Spleen (tissue), 11 donors: ENCODE results near the gene DCTN2. TPM values are rescaled to one million over a fixed set of nuclear protein-coding genes. Genes with fewer than 3 reads are reported as not detected.
"Not testable (repeated sequence)": the region's sequence is repeated elsewhere in the genome, so short reads cannot be mapped to it uniquely, and the experiment has no call there.

Source experiments
- DNase-seq: peaks from one replicate; pipeline ENCODE4 v3.0.0-alpha.2; 2020
- H3K27ac ChIP-seq, 8 donors: fragments of 200-600 bp; sonication (generic) in 7 of 8; 1 replicate in 4 of 8; 2 replicates in 4 of 8; pipeline versions ENCODE4 v1.5.0 to v1.8.0; 2016 to 2021; ENCODE audit warnings: inconsistent platforms in 4 of 8, mild to moderate bottlenecking in 4 of 8, moderate library complexity in 1 of 8
- H3K27me3 ChIP-seq, 7 donors: fragments of 200-600 bp; sonication (generic) in 6 of 7; replicated peaks in 1 of 7; 1 replicate in 4 of 7; 2 replicates in 3 of 7; pipeline versions ENCODE4 v1.5.0 to v1.8.0; 2016 to 2021; ENCODE audit warnings: inconsistent platforms in 3 of 7, mild to moderate bottlenecking in 1 of 7
- H3K36me3 ChIP-seq, 6 donors: fragments of 200-600 bp; sonication (generic) in 5 of 6; 1 replicate in 4 of 6; 2 replicates in 2 of 6; pipeline versions ENCODE4 v1.5.0 to v1.8.0; 2016 to 2021; ENCODE audit warnings: inconsistent platforms in 2 of 6
- H3K4me1 ChIP-seq, 6 donors: fragments of 200-600 bp; sonication (generic) in 5 of 6; 1 replicate in 3 of 6; 2 replicates in 3 of 6; pipeline versions ENCODE4 v1.5.0 to v1.8.0; 2016 to 2021; ENCODE audit warnings: inconsistent platforms in 3 of 6
- H3K4me3 ChIP-seq, 8 donors: fragments of 200-600 bp; sonication (generic) in 7 of 8; 1 replicate in 4 of 8; 2 replicates in 4 of 8; pipeline versions ENCODE4 v1.5.0 to v1.8.0; 2016 to 2021; ENCODE audit warnings: inconsistent platforms in 4 of 8, mild to moderate bottlenecking in 4 of 8, moderate library complexity in 2 of 8
- H3K9me3 ChIP-seq, 8 donors: fragments of 200-600 bp; sonication (generic) in 7 of 8; 1 replicate in 4 of 8; 2 replicates in 4 of 8; pipeline versions ENCODE4 v1.5.0 to v1.8.0; 2016 to 2021; ENCODE audit warnings: inconsistent platforms in 4 of 8
- POLR2A ChIP-seq, 3 donors: fragments of 450-650 bp; IDR thresholded peaks; one replicate each; pipeline ENCODE4 v1.5.1; 2017; ENCODE audit warnings: antibody characterized with exemption in 3 of 3, mild to moderate bottlenecking in 1 of 3
- POLR2AphosphoS5 ChIP-seq, 3 donors: sonication (generic); formaldehyde crosslinking; IDR thresholded peaks; one replicate each; pipeline ENCODE4 v1.5.1; 2017; ENCODE audit warnings: antibody characterized with exemption in 3 of 3
- WGBS, 5 donors: extraction: QIAGEN DNeasy Blood & Tissue Kit in 3 of 5; methylation state at CpG; one replicate each; pipeline versions ENCODE4 v1.1.5 to v1.1.7; 2013 to 2018; 5-methylcytosine and 5-hydroxymethylcytosine counted together
- intact Hi-C: fragments of 100-400 bp; cut with DNase I; formaldehyde crosslinking; loops from one replicate; pipeline ENCODE4 v1.15.0; 2023; ENCODE audit warnings: low total_unique reads
- polyA plus RNA-seq, 3 donors: library from polyadenylated mRNA; stranded (reverse); fragments of 200-250 nt; gene quantifications; one replicate each; pipeline ENCODE4 v1.2.1, GENCODE V29; 2013
- total RNA-seq, 7 donors: library from RNA; depleted of rRNA in 3 of 7; stranded (reverse); fragments of >200 nt in 3 of 7; fragmentation: NEBNext Ultra II Directional in 4 of 7; extraction: Animal tissue kit (Norgen Biotek cat#: 25700) in 4 of 7; gene quantifications; one replicate each; pipeline versions ENCODE4 v1.1.0 to v1.2.1, GENCODE V29; 2016 to 2021
- TF ChIP-seq, protein P1 (sequence below), 11 experiments: fragments of 200-600 bp in 7 of 11; fragments of 450-650 bp in 4 of 11; sonication (generic) in 4 of 11; IDR thresholded peaks in 8 of 11; conservative IDR thresholded peaks in 3 of 11; 1 replicate in 7 of 11; 2 replicates in 4 of 11; pipeline versions ENCODE4 v1.4.0 to v1.8.0; 2016 to 2021; ENCODE audit warnings: antibody characterized with exemption in 11 of 11, inconsistent platforms in 4 of 11, mild to moderate bottlenecking in 1 of 11
- donor health status: healthy with polysubstance abuse.
- donor health status: DM: no; HTN: no; CAD: no; lungs with moderate emphysema.
- donor health status: DM: no; HTN: no; CAD: no.
- donor health status: Bipolar disorder and iron deficiency.
- donor health status: healthy.
- donor health status: DM: no; HTN: no; CAD: no.
- donor health status: DM: yes; HTN: yes; CAD: no.

DCTN2 gene
- total and polyA plus RNA-seq, 10 donors, result 53.3 to 152 (median 88.8) TPM

DNA sequence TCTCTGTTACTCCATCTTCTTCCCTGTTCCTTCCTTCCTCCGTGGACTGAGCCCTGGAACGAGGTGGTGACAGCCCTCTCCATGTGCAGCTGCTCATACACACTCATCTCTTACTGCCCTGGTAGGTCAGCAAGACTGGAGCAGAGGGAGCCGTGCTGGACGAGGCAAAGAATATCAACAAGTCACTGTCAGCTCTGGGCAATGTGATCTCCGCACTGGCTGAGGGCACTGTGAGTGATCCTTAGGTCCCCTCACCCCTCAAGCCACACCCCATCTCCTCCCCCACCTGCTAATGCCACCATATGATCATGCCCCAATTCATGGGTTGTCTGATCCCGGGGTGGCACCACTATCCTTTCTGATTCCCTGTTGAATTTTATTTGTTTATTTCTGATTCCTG, 21.8 kb upstream of the DCTN2 start:
- Histone ChIP-seq H3K4me1 (no peaks in the 10 kb centered on the region), H3K4me3 (no peak overlapping the region), H3K27me3 (peaks cover 0 to 48% (median 0%) of the 10 kb centered on the region in 7 donors), H3K36me3 (no peaks in the 10 kb centered on the region), H3K27ac (no peak overlapping the region), H3K9me3 (no peaks in the 10 kb centered on the region)
- WGBS, 5 donors, result 73 to 81% (median 75%) methylated on average over 6 of the region's 6 CpGs
- intact Hi-C loops, result no loop called here
- no peak for DNase-seq
- TF ChIP-seq, protein P1, sequence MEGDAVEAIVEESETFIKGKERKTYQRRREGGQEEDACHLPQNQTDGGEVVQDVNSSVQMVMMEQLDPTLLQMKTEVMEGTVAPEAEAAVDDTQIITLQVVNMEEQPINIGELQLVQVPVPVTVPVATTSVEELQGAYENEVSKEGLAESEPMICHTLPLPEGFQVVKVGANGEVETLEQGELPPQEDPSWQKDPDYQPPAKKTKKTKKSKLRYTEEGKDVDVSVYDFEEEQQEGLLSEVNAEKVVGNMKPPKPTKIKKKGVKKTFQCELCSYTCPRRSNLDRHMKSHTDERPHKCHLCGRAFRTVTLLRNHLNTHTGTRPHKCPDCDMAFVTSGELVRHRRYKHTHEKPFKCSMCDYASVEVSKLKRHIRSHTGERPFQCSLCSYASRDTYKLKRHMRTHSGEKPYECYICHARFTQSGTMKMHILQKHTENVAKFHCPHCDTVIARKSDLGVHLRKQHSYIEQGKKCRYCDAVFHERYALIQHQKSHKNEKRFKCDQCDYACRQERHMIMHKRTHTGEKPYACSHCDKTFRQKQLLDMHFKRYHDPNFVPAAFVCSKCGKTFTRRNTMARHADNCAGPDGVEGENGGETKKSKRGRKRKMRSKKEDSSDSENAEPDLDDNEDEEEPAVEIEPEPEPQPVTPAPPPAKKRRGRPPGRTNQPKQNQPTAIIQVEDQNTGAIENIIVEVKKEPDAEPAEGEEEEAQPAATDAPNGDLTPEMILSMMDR (IDR thresholded peaks at IDR 0.05 in 8 of 11, conservative IDR thresholded peaks at IDR 0.05 in 3 of 11), result no peak
- TF ChIP-seq POLR2A (IDR thresholded peaks at IDR 0.05) (no peak), POLR2AphosphoS5 (IDR thresholded peaks at IDR 0.05) (no peak)

DNA sequence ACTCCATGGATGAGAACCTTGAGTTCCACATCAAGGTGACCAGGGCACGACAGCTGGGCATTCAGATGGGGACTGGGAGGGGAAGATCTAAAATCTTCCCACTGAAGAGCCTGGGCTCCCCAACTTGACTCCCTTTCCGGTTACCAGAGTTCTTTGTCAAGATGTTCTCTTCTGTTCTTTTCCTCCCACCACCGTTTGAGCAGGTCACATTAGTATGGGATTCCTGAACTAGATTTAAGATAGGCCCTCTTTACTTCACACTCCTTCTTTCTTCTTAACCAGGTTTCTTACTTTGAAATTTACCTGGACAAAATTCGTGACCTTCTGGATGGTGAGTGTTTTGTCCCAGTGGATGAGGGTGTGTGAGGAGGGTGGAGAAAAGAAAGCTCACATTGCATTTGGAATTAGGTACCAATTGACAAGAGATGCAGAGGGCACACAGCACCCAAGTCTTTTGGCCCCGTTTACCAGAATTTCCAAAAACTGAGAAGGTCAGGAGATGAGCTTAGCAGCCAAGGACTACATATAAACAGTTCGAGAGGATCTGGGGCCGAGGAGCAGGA, 17.3 kb upstream of the DCTN2 start:
- 81 to 88% (median 83%) methylated on average over 7 of the region's 7 CpGs for WGBS, 5 donors
- Histone ChIP-seq H3K4me1 (no peaks in the 10 kb centered on the region), H3K27me3 (peaks cover 0 to 50% (median 0%) of the 10 kb centered on the region in 7 donors)

DNA sequence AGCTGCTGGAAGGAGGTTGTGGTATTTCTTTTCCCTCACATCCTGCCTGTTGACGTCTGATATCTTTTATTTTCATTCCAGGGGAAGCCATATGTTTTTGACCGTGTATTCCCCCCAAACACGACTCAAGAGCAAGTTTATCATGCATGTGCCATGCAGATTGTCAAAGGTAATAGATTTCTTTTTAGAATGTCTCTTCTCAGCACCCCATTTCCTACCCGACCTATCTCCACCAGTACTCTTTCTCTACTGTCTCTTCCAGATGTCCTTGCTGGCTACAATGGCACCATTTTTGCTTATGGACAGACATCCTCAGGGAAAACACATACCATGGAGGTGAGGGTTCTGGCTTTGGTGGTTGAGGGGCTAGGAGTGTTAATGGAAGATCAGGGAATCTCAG, 16.4 kb upstream of the DCTN2 start:
- Histone ChIP-seq H3K27me3 (peaks cover 0 to 42% (median 0%) of the 10 kb centered on the region in 7 donors), H3K4me3 (no peak overlapping the region), H3K4me1 (no peaks in the 10 kb centered on the region), H3K9me3 (no peaks in the 10 kb centered on the region), H3K36me3 (no peaks in the 10 kb centered on the region), H3K27ac (no peak overlapping the region)
- WGBS, 5 donors, result 24 to 39% (median 35%) methylated on average over 4 of the region's 4 CpGs
- TF ChIP-seq POLR2AphosphoS5 (IDR thresholded peaks at IDR 0.05) (no peak), POLR2A (IDR thresholded peaks at IDR 0.05) (no peak)
- TF ChIP-seq, protein P1 (IDR thresholded peaks at IDR 0.05 in 8 of 11, conservative IDR thresholded peaks at IDR 0.05 in 3 of 11), result no peak
- DNase-seq, result no peak
- intact Hi-C loops, result no loop called here

More for the DNA sequence above, 17.3 kb upstream of the DCTN2 start:
- no peak for TF ChIP-seq POLR2A (IDR thresholded peaks at IDR 0.05)
- TF ChIP-seq, protein P1 (IDR thresholded peaks at IDR 0.05 in 8 of 11, conservative IDR thresholded peaks at IDR 0.05 in 3 of 11), result no peak
- Histone ChIP-seq H3K36me3 (no peaks in the 10 kb centered on the region), H3K9me3 (no peaks in the 10 kb centered on the region), H3K27ac (no peak overlapping the region), H3K4me3 (no peak overlapping the region)
- DNase-seq, result no peak
- intact Hi-C loops, result no loop called here

DNA sequence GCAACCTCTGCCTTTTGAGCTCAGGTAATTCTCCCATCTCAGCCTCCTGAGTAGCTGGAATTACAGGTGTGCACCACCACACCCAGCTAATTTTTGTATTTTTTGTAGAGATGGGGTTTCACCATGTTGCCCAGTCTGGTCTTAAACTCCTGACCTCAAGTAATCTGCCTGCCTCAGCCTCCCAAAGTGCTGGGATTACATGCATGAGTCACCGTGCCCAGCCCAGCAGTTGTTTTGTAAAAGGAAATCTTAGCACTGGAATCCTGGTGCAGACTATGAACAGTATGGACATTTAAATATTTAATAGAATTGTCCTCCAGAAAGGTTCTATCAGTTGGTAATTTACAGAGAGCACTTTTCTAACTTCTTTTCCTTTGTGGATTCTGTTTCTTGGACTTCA, 14.1 kb upstream of the DCTN2 start:
- H3K27ac ChIP-seq, H3K9me3 ChIP-seq, DNase-seq, intact Hi-C loops, H3K36me3 ChIP-seq, H3K4me1 ChIP-seq, H3K4me3 ChIP-seq: not testable (repeated sequence)
- WGBS, 5 donors, result 71 to 96% (median 83%) methylated on average over 1 of the region's 1 CpG
- H3K27me3 ChIP-seq, result peaks cover 0 to 20% (median 0%) of the 10 kb centered on the region in 7 donors

DNA sequence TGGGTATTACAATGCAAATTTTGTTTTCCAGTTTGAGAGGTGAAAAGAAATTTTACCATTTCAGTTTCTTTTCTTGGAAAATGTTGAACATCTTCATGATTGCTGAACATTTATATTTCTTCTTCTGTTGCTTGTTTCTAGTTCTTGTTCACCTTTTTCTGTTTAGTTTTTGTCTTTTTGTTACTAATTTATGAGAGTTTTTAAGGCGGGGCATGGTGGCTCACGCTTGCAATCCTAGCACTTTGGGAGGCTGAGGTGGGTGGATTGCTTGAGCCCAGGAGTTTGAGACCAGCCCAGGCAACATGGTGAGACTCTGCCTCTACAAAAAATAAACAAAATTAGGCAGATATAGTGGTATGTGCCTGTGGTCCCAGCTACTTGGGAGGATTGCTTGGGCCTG, 13.5 kb upstream of the DCTN2 start:
- H3K4me3 ChIP-seq, result no peak overlapping the region
- H3K27ac ChIP-seq, result no peak overlapping the region
- WGBS, 5 donors, result 88 to 100% (median 95%) methylated on average over 2 of the region's 2 CpGs
- no peak for TF ChIP-seq POLR2A (IDR thresholded peaks at IDR 0.05)
- TF ChIP-seq, protein P1 (IDR thresholded peaks at IDR 0.05 in 8 of 11, conservative IDR thresholded peaks at IDR 0.05 in 3 of 11), result no peak
- TF ChIP-seq POLR2AphosphoS5 (IDR thresholded peaks at IDR 0.05), result no peak
- DNase-seq, result no peak
- intact Hi-C loops, result no loop called here
- peaks cover 0 to 16% (median 0%) of the 10 kb centered on the region in 7 donors for H3K27me3 ChIP-seq
- H3K9me3 ChIP-seq, result no peaks in the 10 kb centered on the region
- H3K4me1 ChIP-seq, result no peaks in the 10 kb centered on the region
- no peaks in the 10 kb centered on the region for H3K36me3 ChIP-seq
